MCF 10A (cell line): Measurements from ENCODE around the gene ULK4. TPM values are rescaled to one million over a fixed set of nuclear protein-coding genes. Genes with fewer than 3 reads are reported as not detected.

Experiments used
- BruUV-seq: library from RNA; stranded (reverse); fragments of 400-500 nt; replicated peaks from 2 replicates; lab custom pipeline; 2021; lab: Mats Ljungman, UMichigan
- CTCF ChIA-PET: fragments of 300-600 bp; sonication (Branson Sonifier 250); formaldehyde crosslinking; extraction: SDS; loops from one replicate; lab custom pipeline; 2021; ENCODE audit warnings: antibody characterized with exemption, inconsistent platforms; lab: Yijun Ruan, JAX
- POLR2A ChIA-PET: fragments of 300-600, 350-650 bp; sonication (Branson Sonifier 250); formaldehyde crosslinking; extraction: SDS; loops from one replicate; lab custom pipeline; 2020; ENCODE audit warnings: antibody characterized with exemption, inconsistent platforms; lab: Yijun Ruan, JAX
- DNase-seq: peaks from one replicate; pipeline ENCODE4 v3.0.0-alpha.2; 2018; ENCODE audit not compliant: unreplicated experiment
- H3K27ac Mint-ChIP-seq: one replicate; pipeline ENCODE4 v1.8.0; 2022; ENCODE audit warnings: mild to moderate bottlenecking, low read depth, mixed read lengths; ENCODE audit not compliant: unreplicated experiment
- H3K27me3 Mint-ChIP-seq: one replicate; pipeline ENCODE4 v1.8.0; 2022; ENCODE audit warnings: mixed read lengths; ENCODE audit not compliant: insufficient read depth, unreplicated experiment
- H3K36me3 Mint-ChIP-seq: one replicate; pipeline ENCODE4 v1.8.0; 2022; ENCODE audit warnings: mild to moderate bottlenecking, moderate library complexity, mixed read lengths; ENCODE audit not compliant: insufficient read depth, unreplicated experiment
- H3K4me1 Mint-ChIP-seq: one replicate; pipeline ENCODE4 v1.8.0; 2022; ENCODE audit warnings: mixed read lengths; ENCODE audit not compliant: insufficient read depth, unreplicated experiment
- H3K4me3 Mint-ChIP-seq: one replicate; pipeline ENCODE4 v1.8.0; 2022; ENCODE audit warnings: mild to moderate bottlenecking, moderate library complexity, mixed read lengths; ENCODE audit not compliant: unreplicated experiment
- H3K9me3 Mint-ChIP-seq: one replicate; pipeline ENCODE4 v1.8.0; 2022; ENCODE audit warnings: mixed read lengths; ENCODE audit not compliant: unreplicated experiment
- CTCF ChIP-seq: fragments of 200-600 bp; IDR thresholded peaks from one replicate; pipeline ENCODE4 v1.8.0; 2022; ENCODE audit warnings: antibody characterized with exemption, mild to moderate bottlenecking; ENCODE audit not compliant: unreplicated experiment
- intact Hi-C: fragments of 100-400 bp; cut with micrococcal nuclease; formaldehyde crosslinking; loops from 2 replicates; pipeline ENCODE4 v1.14.1; 2022
- total RNA-seq: library from RNA; stranded (reverse); gene quantifications from 2 replicates; pipeline ENCODE4 v1.2.3, GENCODE V29; 2022

Gene ULK4
- total RNA-seq, 1 experiment from 2014 or later, result 7.8 TPM

GRCh38 chr3:41320953-41321641, 640.8 kb downstream of the ULK4 start:
- ChIA-PET POLR2A (no interaction called here), CTCF (no interaction called here)
- Mint-ChIP-seq H3K4me1 (no peaks in the 10 kb centered on the region), H3K27me3 (no peaks in the 10 kb centered on the region), H3K4me3 (no peak overlapping the region), H3K36me3 (no peaks in the 10 kb centered on the region), H3K9me3 (no peaks in the 10 kb centered on the region), H3K27ac (no peak overlapping the region)
- intact Hi-C loops, result no loop called here
- BruUV-seq, result no TSS peak
- DNase-seq, result no peak
- no peak for TF ChIP-seq CTCF

- ChIA-PET POLR2A (no interaction called here), CTCF (interaction anchor here (0.7 kb wide), 1 partner anchor 220 kb away, joined by 3 read pairs; no protein-coding TSS in a partner anchor)
- Mint-ChIP-seq H3K36me3 (no peaks in the 10 kb centered on the region), H3K27me3 (no peaks in the 10 kb centered on the region), H3K9me3 (no peaks in the 10 kb centered on the region), H3K27ac (no peak overlapping the region), H3K4me1 (no peaks in the 10 kb centered on the region), H3K4me3 (no peak overlapping the region)
- TF ChIP-seq CTCF, result no peak
- DNase-seq, result peak; percentile 3
- BruUV-seq, result no TSS peak
- intact Hi-C loops, result no loop called here
These were observed 643.4 kb downstream of the ULK4 start for GRCh38 chr3:41318520-41318919.

- Mint-ChIP-seq H3K27me3 (no peaks in the 10 kb centered on the region), H3K4me1 (no peaks in the 10 kb centered on the region), H3K27ac (no peak overlapping the region), H3K9me3 (no peaks in the 10 kb centered on the region), H3K4me3 (no peak overlapping the region), H3K36me3 (no peaks in the 10 kb centered on the region)
- TF ChIP-seq CTCF, result no peak
- BruUV-seq, result no TSS peak
- CTCF ChIA-PET, result no interaction called here
- POLR2A ChIA-PET, result no interaction called here
- intact Hi-C loops, result no loop called here
- DNase-seq, result peak; percentile 5
These were observed 644.2 kb downstream of the ULK4 start for GRCh38 chr3:41317718-41318117.

GRCh38 chr3:41317298-41317697, 644.6 kb downstream of the ULK4 start:
- no TSS peak for BruUV-seq
- intact Hi-C loops, result no loop called here

More at GRCh38 chr3:41317298-41317697, 644.6 kb downstream of the ULK4 start:
- no peak for TF ChIP-seq CTCF
- CTCF ChIA-PET, result no interaction called here
- Mint-ChIP-seq H3K4me1 (no peaks in the 10 kb centered on the region), H3K9me3 (no peaks in the 10 kb centered on the region), H3K27me3 (no peaks in the 10 kb centered on the region), H3K36me3 (no peaks in the 10 kb centered on the region), H3K4me3 (no peak overlapping the region), H3K27ac (no peak overlapping the region)
- POLR2A ChIA-PET, result no interaction called here
- DNase-seq, result no peak
